Lower leg skin (tissue), 4 donors: Measurements from ENCODE around the gene SHISA7. TPM values are rescaled to one million over a fixed set of nuclear protein-coding genes. Genes with fewer than 3 reads are reported as not detected.

Source experiments
- DNase-seq, 2 donors: peaks; one replicate each; pipeline ENCODE4 v3.0.0-alpha.2; 2019; ENCODE audit warnings: low spot score in 2 of 2
- H3K4me3 ChIP-seq: fragments of 200-600 bp; sonication (generic); 2 replicates; pipeline ENCODE4 v1.5.1; 2017; ENCODE audit warnings: mild to moderate bottlenecking, low read depth; ENCODE audit not compliant: poor library complexity, severe bottlenecking
- POLR2A ChIP-seq, 2 donors: fragments of 450-650 bp; IDR thresholded peaks; one replicate each; pipeline ENCODE4 v1.6.1; 2016 to 2017; ENCODE audit warnings: antibody characterized with exemption in 2 of 2, mild to moderate bottlenecking in 1 of 2, moderate library complexity in 1 of 2
- WGBS, 2 donors: methylation state at CpG; one replicate each; pipeline ENCODE4 v1.1.5; 2018; 5-methylcytosine and 5-hydroxymethylcytosine counted together
- intact Hi-C: fragments of 100-400 bp; cut with DNase I; formaldehyde crosslinking; loops from one replicate; pipeline ENCODE4 v1.15.0; 2023; ENCODE audit warnings: low total_unique reads
- total RNA-seq, 4 donors: library from RNA; depleted of rRNA; stranded (reverse); fragments of >200 nt; gene quantifications; one replicate each; pipeline ENCODE4 v1.1.0, GENCODE V29; 2016
- TF ChIP-seq, protein P1 (sequence below), 3 donors: fragments of 450-650 bp; IDR thresholded peaks; one replicate each; pipeline ENCODE4 v1.5.1; 2016; ENCODE audit warnings: antibody characterized with exemption in 3 of 3, mild to moderate bottlenecking in 3 of 3, moderate library complexity in 2 of 3

Gene SHISA7
- total RNA-seq, 4 donors from 2014 or later, result 0.10 TPM; not detected in 3

DNA sequence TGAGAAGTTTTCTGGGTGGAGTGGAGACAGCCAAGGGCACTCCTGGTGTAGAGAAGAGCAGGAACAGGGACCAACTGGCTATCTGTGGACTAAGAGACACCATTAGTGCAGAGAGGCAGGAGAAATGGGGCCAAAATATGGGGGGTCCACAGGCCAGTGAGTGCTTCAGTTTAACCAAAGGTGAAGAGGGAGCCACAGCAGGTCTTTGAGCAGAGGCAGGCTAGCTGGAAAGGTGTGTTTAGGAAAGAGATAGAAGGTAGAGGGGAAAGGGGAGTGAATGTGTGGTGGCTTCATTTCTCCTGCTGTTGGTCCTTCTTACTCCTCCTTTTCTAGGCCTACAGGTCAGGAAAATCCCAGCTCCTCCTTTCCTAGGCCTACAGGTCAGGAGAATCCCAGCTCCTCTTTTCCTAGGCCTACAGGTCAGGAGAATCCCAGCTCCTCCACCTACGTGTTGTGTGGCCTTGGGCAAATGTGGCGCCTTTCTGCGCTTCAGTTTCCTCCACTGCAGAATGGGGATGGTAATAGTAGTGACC is 60.5 kb downstream of the SHISA7 start:
- no peak for TF ChIP-seq POLR2A (IDR thresholded peaks at IDR 0.05)
- TF ChIP-seq, protein P1, sequence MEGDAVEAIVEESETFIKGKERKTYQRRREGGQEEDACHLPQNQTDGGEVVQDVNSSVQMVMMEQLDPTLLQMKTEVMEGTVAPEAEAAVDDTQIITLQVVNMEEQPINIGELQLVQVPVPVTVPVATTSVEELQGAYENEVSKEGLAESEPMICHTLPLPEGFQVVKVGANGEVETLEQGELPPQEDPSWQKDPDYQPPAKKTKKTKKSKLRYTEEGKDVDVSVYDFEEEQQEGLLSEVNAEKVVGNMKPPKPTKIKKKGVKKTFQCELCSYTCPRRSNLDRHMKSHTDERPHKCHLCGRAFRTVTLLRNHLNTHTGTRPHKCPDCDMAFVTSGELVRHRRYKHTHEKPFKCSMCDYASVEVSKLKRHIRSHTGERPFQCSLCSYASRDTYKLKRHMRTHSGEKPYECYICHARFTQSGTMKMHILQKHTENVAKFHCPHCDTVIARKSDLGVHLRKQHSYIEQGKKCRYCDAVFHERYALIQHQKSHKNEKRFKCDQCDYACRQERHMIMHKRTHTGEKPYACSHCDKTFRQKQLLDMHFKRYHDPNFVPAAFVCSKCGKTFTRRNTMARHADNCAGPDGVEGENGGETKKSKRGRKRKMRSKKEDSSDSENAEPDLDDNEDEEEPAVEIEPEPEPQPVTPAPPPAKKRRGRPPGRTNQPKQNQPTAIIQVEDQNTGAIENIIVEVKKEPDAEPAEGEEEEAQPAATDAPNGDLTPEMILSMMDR (IDR thresholded peaks at IDR 0.05), result no peak
- intact Hi-C loops, result no loop called here
- DNase-seq, result no peak
- 97 to 100% methylated on average over 3 of the region's 3 CpGs for WGBS, 2 donors
- H3K4me3 ChIP-seq, result no peak overlapping the region

DNA sequence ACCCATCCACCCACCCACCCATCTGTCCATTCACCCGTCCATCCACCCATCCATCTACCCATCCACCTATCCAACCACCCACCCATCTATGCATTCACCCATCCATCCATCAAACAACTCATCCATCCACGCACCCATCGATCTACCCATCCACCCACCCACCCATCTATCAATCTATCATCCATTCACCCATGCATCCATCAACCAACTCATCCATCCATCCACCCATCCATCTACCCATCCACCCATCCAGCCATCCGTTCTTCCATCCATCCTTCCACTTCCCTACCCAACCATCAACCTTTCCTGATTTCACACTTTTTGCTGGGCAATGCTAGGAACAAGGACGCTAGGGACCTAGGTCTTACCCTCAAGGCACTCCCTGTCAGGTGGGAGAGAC is 61.1 kb downstream of the SHISA7 start:
- intact Hi-C loops, result no loop called here
- DNase-seq, result no peak
- WGBS, 2 donors, result 96 to 99% methylated on average over 5 of the region's 5 CpGs
- no peak overlapping the region for H3K4me3 ChIP-seq
- no peak for TF ChIP-seq POLR2A (IDR thresholded peaks at IDR 0.05)

DNA sequence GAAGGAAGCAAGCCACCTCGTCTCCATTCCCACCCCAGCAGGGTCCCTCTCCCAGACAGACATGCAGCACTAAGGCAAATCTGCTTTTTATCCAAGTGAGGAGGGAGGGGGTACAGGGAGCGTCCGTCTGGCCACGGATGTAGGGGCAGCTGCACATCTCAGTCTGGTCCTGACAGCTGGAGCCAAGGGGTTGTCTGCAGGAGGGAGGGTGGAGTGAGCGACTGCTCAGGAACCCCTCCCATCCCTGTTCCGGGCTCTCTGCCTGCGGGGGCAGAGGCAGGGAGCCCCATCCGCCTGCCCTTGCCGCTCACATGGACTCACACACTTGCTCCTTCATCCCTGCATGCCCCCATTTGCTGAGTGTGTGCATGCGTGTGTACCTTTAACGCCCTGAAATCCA is 63.9 kb downstream of the SHISA7 start:
- no peak for TF ChIP-seq POLR2A (IDR thresholded peaks at IDR 0.05)
- TF ChIP-seq, protein P1 (IDR thresholded peaks at IDR 0.05), result no peak
- intact Hi-C loops, result no loop called here
- no peak for DNase-seq
- no peak overlapping the region for H3K4me3 ChIP-seq
- 66% methylated on average over 8 to 11 of the region's 11 CpGs for WGBS, 2 donors

Other genes starting within 250 kb of the SHISA7 start
- 1 to 10 TPM in 1 of 4 donors, under 1 TPM in 3; 0.22 to 1.3 (median 0.52) TPM for gene PTPRH, start 233.8 kb downstream of the SHISA7 start, total RNA-seq
- 1 to 10 TPM; 1.1 to 2.4 (median 1.6) TPM for gene TMEM86B, start 214.5 kb downstream of the SHISA7 start, total RNA-seq
- 10 to 100 TPM; 29.4 to 47.9 (median 37.5) TPM for gene PPP6R1, start 184.3 kb downstream of the SHISA7 start, total RNA-seq
- 10 to 100 TPM; 17.8 to 35.5 (median 25.6) TPM for gene HSPBP1, start 163.2 kb downstream of the SHISA7 start, total RNA-seq
- gene BRSK1, start 159.3 kb downstream of the SHISA7 start, total RNA-seq, result 1 to 10 TPM in 1 of 4 donors, under 1 TPM in 1, not detected in 2; 0.44 to 4.6 TPM
- under 1 TPM in 1 of 4 donors, not detected in 3; 0.58 TPM for gene TMEM150B, start 118.0 kb downstream of the SHISA7 start, total RNA-seq
- 10 to 100 TPM; 16.5 to 25.4 (median 20.3) TPM for gene KMT5C, start 103.4 kb downstream of the SHISA7 start, total RNA-seq
- gene COX6B2, start 88.6 kb downstream of the SHISA7 start, total RNA-seq, result 1 to 10 TPM in 1 of 4 donors, under 1 TPM in 2, not detected in 1; 0.42 to 1.1 (median 0.49) TPM
- not detected for gene GARIN5B, start 80.0 kb downstream of the SHISA7 start, total RNA-seq
- gene IL11, start 72.8 kb downstream of the SHISA7 start, total RNA-seq, result under 1 TPM in 3 of 4 donors, not detected in 1; 0.23 to 0.68 (median 0.46) TPM
- not detected for gene TMEM190, start 66.5 kb downstream of the SHISA7 start, total RNA-seq
- 10 to 100 TPM; 32.2 to 61.6 (median 47.5) TPM for gene TMEM238, start 59.0 kb downstream of the SHISA7 start, total RNA-seq
- gene RPL28, start 57.4 kb downstream of the SHISA7 start, total RNA-seq, result 100 to 1,000 TPM; 466 to 875 (median 590) TPM
- 10 to 100 TPM in 1 of 4 donors, 1 to 10 TPM in 3; 6.2 to 14.6 (median 9.2) TPM for gene UBE2S, start 35.5 kb downstream of the SHISA7 start, total RNA-seq
- 10 to 100 TPM; 31.0 to 73.1 (median 66.4) TPM for gene ISOC2, start 18.3 kb upstream of the SHISA7 start, total RNA-seq
- gene C19orf85, start 21.5 kb upstream of the SHISA7 start, total RNA-seq, result not detected
- 10 to 100 TPM in 3 of 4 donors, 1 to 10 TPM in 1; 5.4 to 17.9 (median 12.2) TPM for gene ZNF628, start 33.3 kb upstream of the SHISA7 start, total RNA-seq
- gene NAT14, start 41.9 kb upstream of the SHISA7 start, total RNA-seq, result 1 to 10 TPM; 2.5 to 5.3 (median 4.1) TPM
- 1 to 10 TPM in 3 of 4 donors, under 1 TPM in 1; 0.64 to 6.2 (median 3.0) TPM for gene SSC5D, start 45.1 kb upstream of the SHISA7 start, total RNA-seq
- gene SBK2, start 93.8 kb upstream of the SHISA7 start, total RNA-seq, result not detected
- under 1 TPM in 1 of 4 donors, not detected in 3; 0.26 TPM for gene SBK3, start 102.2 kb upstream of the SHISA7 start, total RNA-seq
- 1 to 10 TPM; 4.2 to 5.1 (median 4.6) TPM for gene ZNF579, start 137.5 kb upstream of the SHISA7 start, total RNA-seq
- gene FIZ1, start 156.2 kb upstream of the SHISA7 start, total RNA-seq, result 10 to 100 TPM in 1 of 4 donors, 1 to 10 TPM in 3; 5.9 to 14.3 (median 7.7) TPM
- 10 to 100 TPM; 58.4 to 88.3 (median 78.3) TPM for gene ZNF524, start 157.0 kb upstream of the SHISA7 start, total RNA-seq
- gene ZNF865, start 162.3 kb upstream of the SHISA7 start, total RNA-seq, result 10 to 100 TPM in 3 of 4 donors, 1 to 10 TPM in 1; 8.1 to 17.8 (median 12.3) TPM
- gene ZNF784, start 181.3 kb upstream of the SHISA7 start, total RNA-seq, result 10 to 100 TPM in 2 of 4 donors, 1 to 10 TPM in 2; 5.7 to 10.3 (median 8.3) TPM
- gene ZNF580, start 197.7 kb upstream of the SHISA7 start, total RNA-seq, result 10 to 100 TPM; 14.1 to 38.0 (median 22.9) TPM
- gene ZNF581, start 200.3 kb upstream of the SHISA7 start, total RNA-seq, result 10 to 100 TPM; 20.1 to 27.3 (median 22.8) TPM
- gene CCDC106, start 204.9 kb upstream of the SHISA7 start, total RNA-seq, result 10 to 100 TPM in 1 of 4 donors, 1 to 10 TPM in 3; 7.9 to 10.4 (median 8.5) TPM
- gene U2AF2, start 211.7 kb upstream of the SHISA7 start, total RNA-seq, result 100 to 1,000 TPM in 3 of 4 donors, 10 to 100 TPM in 1; 78.8 to 149 (median 106) TPM
- gene EPN1, start 231.9 kb upstream of the SHISA7 start, total RNA-seq, result 100 to 1,000 TPM in 3 of 4 donors, 10 to 100 TPM in 1; 81.2 to 189 (median 120) TPM